IPS-20b (cell line): Measurements from ENCODE around the gene RSRC1.
"Not testable (repeated sequence)": the region's sequence is repeated elsewhere in the genome, so short reads cannot be mapped to it uniquely, and the experiment has no call there.

ENCODE experiments used
- H3K27ac ChIP-seq: one replicate; pipeline ENCODE4 v1.5.1; 2013; ENCODE audit warnings: low read length
- H3K27me3 ChIP-seq: 2 replicates; pipeline ENCODE4 v1.6.1; 2013; ENCODE audit warnings: mild to moderate bottlenecking, low read length, inconsistent platforms; ENCODE audit not compliant: insufficient read depth
- H3K36me3 ChIP-seq: 2 replicates; pipeline ENCODE4 v1.6.1; 2013; ENCODE audit warnings: low read depth, mild to moderate bottlenecking, inconsistent platforms, low read length, moderate library complexity; ENCODE audit not compliant: insufficient read depth
- H3K4me1 ChIP-seq: 2 replicates; pipeline ENCODE4 v1.6.1; 2013; ENCODE audit warnings: mild to moderate bottlenecking, control low read depth, inconsistent platforms, low read length, moderate library complexity; ENCODE audit not compliant: insufficient read depth
- H3K4me3 ChIP-seq: 2 replicates; pipeline ENCODE4 v1.5.1; 2013; ENCODE audit warnings: mild to moderate bottlenecking, low read length, inconsistent platforms
- H3K9ac ChIP-seq: 2 replicates; pipeline ENCODE4 v1.6.1; 2013; ENCODE audit warnings: low read depth, mild to moderate bottlenecking, inconsistent platforms, low read length, moderate library complexity
- H3K9me3 ChIP-seq: 2 replicates; pipeline ENCODE4 v1.6.1; 2013; ENCODE audit warnings: mild to moderate bottlenecking, low read depth, low read length, inconsistent platforms; ENCODE audit not compliant: insufficient read depth

The RSRC1 gene

DNA sequence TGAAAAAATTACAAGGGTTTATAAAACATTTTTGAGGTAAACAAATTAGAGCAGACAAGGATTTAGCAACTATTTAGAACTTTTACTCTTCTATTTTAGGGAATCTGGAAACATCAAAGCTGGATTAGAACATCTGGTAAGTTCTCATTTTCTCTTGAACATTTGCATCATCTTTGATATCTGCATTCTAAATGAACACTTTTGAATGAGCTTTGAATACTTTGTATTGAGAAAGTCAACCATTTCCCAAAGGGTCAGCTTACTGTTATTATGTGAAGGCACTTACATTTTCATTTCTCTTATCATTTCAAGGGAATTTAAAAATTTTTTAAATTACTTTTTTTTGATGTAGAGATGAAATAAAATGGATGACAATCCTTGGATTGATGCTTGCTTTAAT, 188.1 kb downstream of the RSRC1 start:
- H3K27ac ChIP-seq, result no peak overlapping the region
- no peaks in the 10 kb centered on the region for H3K36me3 ChIP-seq
- H3K4me1 ChIP-seq, result no peaks in the 10 kb centered on the region
- H3K27me3 ChIP-seq, result no peaks in the 10 kb centered on the region
- H3K9ac ChIP-seq, result no peak overlapping the region
- H3K4me3 ChIP-seq, result no peak overlapping the region
- H3K9me3 ChIP-seq, result no peaks in the 10 kb centered on the region

DNA sequence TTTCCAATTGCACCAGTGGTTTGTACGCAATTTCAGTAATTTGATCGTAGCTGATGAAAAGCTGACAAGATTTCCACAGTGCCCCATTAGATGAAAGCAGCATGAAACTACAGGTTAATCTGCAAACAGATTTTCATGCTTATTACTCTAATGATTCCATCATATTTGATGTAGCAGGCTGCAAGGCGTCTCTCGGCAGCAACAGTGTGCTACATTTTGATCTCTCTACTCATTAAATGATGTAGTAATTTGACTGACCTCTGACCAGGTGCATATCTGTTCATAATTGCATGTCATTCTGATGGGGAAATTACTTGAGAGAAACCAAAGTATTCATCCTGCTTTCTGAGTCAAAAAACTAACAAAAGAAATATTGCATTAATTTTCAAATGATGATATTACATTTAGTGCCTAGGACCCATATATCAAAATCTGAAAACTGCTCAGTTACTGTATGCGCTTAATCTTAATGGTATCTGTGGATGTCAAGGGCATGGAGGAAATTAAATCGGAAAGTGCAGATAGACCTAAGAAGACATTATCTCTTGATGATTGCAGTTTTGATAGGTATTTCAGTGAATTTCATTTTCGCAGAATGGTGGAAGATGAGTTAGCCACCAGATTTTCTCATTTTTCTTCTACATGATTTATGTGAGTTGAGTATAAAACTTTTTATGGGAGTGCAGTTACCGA, 198.5 kb downstream of the RSRC1 start:
- no peak overlapping the region for H3K9ac ChIP-seq
- no peaks in the 10 kb centered on the region for H3K36me3 ChIP-seq
- H3K4me1 ChIP-seq, result no peaks in the 10 kb centered on the region
- no peak overlapping the region for H3K4me3 ChIP-seq
- H3K27ac ChIP-seq, result no peak overlapping the region
- H3K27me3 ChIP-seq, result no peaks in the 10 kb centered on the region
- H3K9me3 ChIP-seq, result no peaks in the 10 kb centered on the region

- Histone ChIP-seq H3K4me1 (no peaks in the 10 kb centered on the region), H3K9me3 (no peaks in the 10 kb centered on the region), H3K27ac (no peak overlapping the region), H3K27me3 (no peaks in the 10 kb centered on the region), H3K9ac (no peak overlapping the region), H3K4me3 (no peak overlapping the region), H3K36me3 (no peaks in the 10 kb centered on the region)
Measured at GRCh38 chr3:158312560-158313141, 202.8 kb downstream of the RSRC1 start.

DNA sequence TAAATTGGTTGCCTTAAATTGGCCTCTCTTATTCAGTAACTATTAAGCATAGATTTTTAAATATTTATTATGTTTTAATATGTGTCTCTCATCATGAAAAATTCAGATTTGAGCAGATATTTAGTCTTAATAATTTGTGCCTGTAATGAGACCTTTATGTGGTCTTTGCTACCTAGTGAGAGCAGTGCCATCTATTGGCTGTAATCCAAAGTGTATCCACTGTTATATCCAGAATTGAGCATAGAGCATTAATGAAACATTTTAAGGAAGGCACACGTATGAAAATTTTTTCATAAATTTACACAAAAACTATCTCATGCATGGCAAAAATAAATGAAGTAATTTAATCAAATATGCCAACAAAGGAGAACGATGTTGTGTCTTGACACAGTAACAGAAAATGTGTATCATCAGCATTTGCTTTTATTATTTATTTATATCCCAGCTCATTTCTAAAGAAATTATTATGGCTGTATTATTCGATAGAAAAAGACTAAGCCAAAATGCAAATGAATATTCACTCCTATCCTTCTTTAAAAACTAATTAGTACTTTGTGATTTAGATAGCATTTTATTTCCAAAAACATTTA, 203.5 kb downstream of the RSRC1 start:
- Histone ChIP-seq H3K27me3 (no peaks in the 10 kb centered on the region), H3K9ac (no peak overlapping the region), H3K27ac (no peak overlapping the region), H3K4me1 (no peaks in the 10 kb centered on the region), H3K4me3 (no peak overlapping the region), H3K9me3 (no peaks in the 10 kb centered on the region), H3K36me3 (no peaks in the 10 kb centered on the region)

GRCh38 chr3:158314426-158315357, 204.8 kb downstream of the RSRC1 start:
- no peak overlapping the region for H3K27ac ChIP-seq
- H3K4me1 ChIP-seq, result no peaks in the 10 kb centered on the region
- no peaks in the 10 kb centered on the region for H3K27me3 ChIP-seq
- no peak overlapping the region for H3K4me3 ChIP-seq
- no peaks in the 10 kb centered on the region for H3K9me3 ChIP-seq
- no peaks in the 10 kb centered on the region for H3K36me3 ChIP-seq
- no peak overlapping the region for H3K9ac ChIP-seq

GRCh38 chr3:158329696-158330441, 220.0 kb downstream of the RSRC1 start:
- H3K27ac ChIP-seq, H3K9me3 ChIP-seq, H3K4me1 ChIP-seq, H3K27me3 ChIP-seq, H3K9ac ChIP-seq, H3K36me3 ChIP-seq: not testable (repeated sequence)
- peak overlapping the region; percentile 46 for H3K4me3 ChIP-seq

DNA sequence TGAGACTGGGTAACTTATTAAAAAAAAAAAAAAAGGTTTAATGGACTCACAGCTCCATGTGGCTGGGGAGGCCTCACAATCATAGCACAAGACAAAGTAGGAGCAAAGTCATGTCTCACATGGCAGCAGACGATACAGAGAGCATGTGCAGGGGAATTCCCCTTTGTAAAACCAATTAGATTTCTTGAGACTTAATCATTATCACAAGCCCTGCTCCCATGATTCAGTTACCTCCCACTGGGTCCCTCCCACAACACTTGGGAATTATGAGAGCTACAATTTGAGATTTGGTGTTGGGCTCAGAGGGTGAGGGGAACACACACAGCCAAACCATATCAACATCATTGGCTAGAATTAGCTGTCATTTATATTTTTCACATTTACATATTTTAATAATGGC, 221.0 kb downstream of the RSRC1 start:
- no peaks in the 10 kb centered on the region for H3K27me3 ChIP-seq
- H3K36me3 ChIP-seq, result no peaks in the 10 kb centered on the region
- peaks cover 5% of the 10 kb centered on the region; the same call in 1 of the 2 replicates for H3K4me1 ChIP-seq
- H3K9ac ChIP-seq, result no peak overlapping the region
- no peak overlapping the region for H3K4me3 ChIP-seq
- H3K9me3 ChIP-seq, result no peaks in the 10 kb centered on the region
- no peak overlapping the region for H3K27ac ChIP-seq

GRCh38 chr3:158333736-158334135, 223.8 kb downstream of the RSRC1 start:
- Histone ChIP-seq H3K4me1 (peaks cover 5% of the 10 kb centered on the region; the same call in 1 of the 2 replicates), H3K27me3 (no peaks in the 10 kb centered on the region), H3K9ac (no peak overlapping the region), H3K4me3 (no peak overlapping the region), H3K27ac (no peak overlapping the region), H3K36me3 (no peaks in the 10 kb centered on the region), H3K9me3 (no peaks in the 10 kb centered on the region)

DNA sequence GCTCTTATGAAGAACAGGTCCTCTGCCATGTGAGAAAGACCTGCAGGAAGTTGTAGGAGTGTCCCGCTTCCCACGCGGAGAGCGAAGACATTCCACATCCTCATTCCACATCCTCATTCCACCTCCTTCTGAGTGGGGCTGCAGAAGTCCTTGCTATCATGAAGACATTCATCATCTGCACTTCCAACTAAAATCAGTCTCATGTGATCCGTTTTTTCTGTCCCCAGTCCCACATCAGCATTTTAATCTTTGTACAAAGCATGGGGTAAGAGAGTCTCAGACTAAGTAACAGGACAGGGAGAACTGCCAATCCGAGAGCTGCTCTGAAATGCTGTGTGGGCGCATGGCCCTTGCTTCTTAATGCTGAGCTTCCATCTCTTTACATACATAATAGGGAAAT, 227.2 kb downstream of the RSRC1 start:
- no peak overlapping the region for H3K4me3 ChIP-seq
- H3K4me1 ChIP-seq, result peaks cover 5% of the 10 kb centered on the region; the same call in 1 of the 2 replicates
- no peak overlapping the region for H3K9ac ChIP-seq
- H3K9me3 ChIP-seq, result no peaks in the 10 kb centered on the region
- no peak overlapping the region for H3K27ac ChIP-seq
- H3K27me3 ChIP-seq, result no peaks in the 10 kb centered on the region
- H3K36me3 ChIP-seq, result no peaks in the 10 kb centered on the region

DNA sequence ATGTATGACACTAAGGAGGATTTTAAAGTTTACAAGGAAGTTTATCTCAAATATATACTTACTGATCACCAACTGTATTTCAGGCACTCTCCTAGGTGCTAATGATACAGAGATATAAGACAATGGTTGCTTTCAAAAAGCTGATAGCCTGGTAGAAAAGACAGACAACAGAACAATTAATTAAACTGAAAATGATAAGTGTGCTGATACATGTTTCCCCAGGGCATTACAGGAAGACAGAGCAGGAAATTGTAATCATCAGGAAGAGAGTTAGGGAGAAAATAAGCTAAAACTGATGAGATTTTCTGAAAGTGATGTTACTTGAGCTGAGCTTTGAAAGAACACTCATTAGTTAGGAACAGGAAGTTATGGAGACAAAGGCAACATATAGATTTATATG, 229.7 kb downstream of the RSRC1 start:
- Histone ChIP-seq H3K9ac (no peak overlapping the region), H3K4me3 (no peak overlapping the region), H3K4me1 (peaks cover 3% of the 10 kb centered on the region; the same call in 1 of the 2 replicates), H3K27ac (no peak overlapping the region), H3K27me3 (no peaks in the 10 kb centered on the region), H3K9me3 (no peaks in the 10 kb centered on the region), H3K36me3 (no peaks in the 10 kb centered on the region)

GRCh38 chr3:158340951-158341350, 231.1 kb downstream of the RSRC1 start:
- H3K27me3 ChIP-seq, H3K27ac ChIP-seq, H3K9ac ChIP-seq: not testable (repeated sequence)

More at GRCh38 chr3:158340951-158341350, 231.1 kb downstream of the RSRC1 start:
- not testable (repeated sequence) for H3K9me3 ChIP-seq, H3K36me3 ChIP-seq, H3K4me3 ChIP-seq, H3K4me1 ChIP-seq
